ENCODE data around the gene HENMT1.
A peak's percentile ranks its signal among the peaks of the same experiment; 100 is the strongest.
"Not testable (repeated sequence)": the region's sequence is repeated elsewhere in the genome, so short reads cannot be mapped to it uniquely, and the experiment has no call there.

Gene HENMT1

GRCh38 chr1:108665771-108666170, 4.9 kb upstream of the HENMT1 start:
- no peak for DNase-seq (ENCODE audit: low read depth in 1 of 2, low spot score in 1 of 2)
- in situ Hi-C loops (cut with HindIII; ENCODE audit: low pct_unique_long_range_greater_than_20kb, low sequenced_read_pairs): no loop called here
- no peak for TF ChIP-seq JUND (IDR thresholded peaks at IDR 0.05; ENCODE audit: low read depth)

- TF ChIP-seq JUND (IDR thresholded peaks at IDR 0.05; ENCODE audit: low read depth): no peak
- in situ Hi-C loops (cut with HindIII; ENCODE audit: low pct_unique_long_range_greater_than_20kb, low sequenced_read_pairs): no loop called here
- DNase-seq (ENCODE audit: low read depth in 1 of 2, low spot score in 1 of 2): no peak
These were observed 4.2 kb upstream of the HENMT1 start for GRCh38 chr1:108665067-108665466.

- TF ChIP-seq JUND (IDR thresholded peaks at IDR 0.05; ENCODE audit: low read depth): no peak
- in situ Hi-C loops (cut with HindIII; ENCODE audit: low pct_unique_long_range_greater_than_20kb, low sequenced_read_pairs): no loop called here
- DNase-seq (ENCODE audit: low read depth in 1 of 2, low spot score in 1 of 2): no peak
These were observed 3.6 kb upstream of the HENMT1 start for GRCh38 chr1:108664481-108664880.

GRCh38 chr1:108663074-108663473, 2.2 kb upstream of the HENMT1 start:
- no peak for DNase-seq (ENCODE audit: low read depth in 1 of 2, low spot score in 1 of 2)

GRCh38 chr1:108657356-108658080, 3.4 kb downstream of the HENMT1 start:
- in situ Hi-C loops (cut with HindIII; ENCODE audit: low pct_unique_long_range_greater_than_20kb, low sequenced_read_pairs): no loop called here
- TF ChIP-seq JUND (IDR thresholded peaks at IDR 0.05; ENCODE audit: low read depth): no peak
- DNase-seq (ENCODE audit: low read depth in 1 of 2, low spot score in 1 of 2): no peak

More at GRCh38 chr1:108663074-108663473, 2.2 kb upstream of the HENMT1 start:
- in situ Hi-C loops (cut with HindIII; ENCODE audit: low pct_unique_long_range_greater_than_20kb, low sequenced_read_pairs): no loop called here
- no peak for TF ChIP-seq JUND (IDR thresholded peaks at IDR 0.05; ENCODE audit: low read depth)

GRCh38 chr1:108653431-108654105, 7.3 kb downstream of the HENMT1 start:
- no peak for TF ChIP-seq JUND (IDR thresholded peaks at IDR 0.05; ENCODE audit: low read depth)
- DNase-seq (ENCODE audit: low read depth in 1 of 2, low spot score in 1 of 2): no peak
- in situ Hi-C loops (cut with HindIII; ENCODE audit: low pct_unique_long_range_greater_than_20kb, low sequenced_read_pairs): no loop called here

GRCh38 chr1:108646648-108647269, 14.1 kb downstream of the HENMT1 start:
- in situ Hi-C loops (cut with HindIII; ENCODE audit: low pct_unique_long_range_greater_than_20kb, low sequenced_read_pairs): no loop called here
- peak in 1 of 2 experiments; percentile 12 for DNase-seq (ENCODE audit: low read depth in 1 of 2, low spot score in 1 of 2)
- TF ChIP-seq JUND (IDR thresholded peaks at IDR 0.05; ENCODE audit: low read depth): no peak

- no peak for DNase-seq (ENCODE audit: low read depth in 1 of 2, low spot score in 1 of 2)
- TF ChIP-seq JUND (IDR thresholded peaks at IDR 0.05; ENCODE audit: low read depth): no peak
- in situ Hi-C loops (cut with HindIII; ENCODE audit: low pct_unique_long_range_greater_than_20kb, low sequenced_read_pairs): no loop called here
These were observed 14.6 kb downstream of the HENMT1 start for GRCh38 chr1:108646265-108646647.

GRCh38 chr1:108645564-108646184, 15.2 kb downstream of the HENMT1 start:
- DNase-seq (ENCODE audit: low read depth in 1 of 2, low spot score in 1 of 2): no peak
- no peak for TF ChIP-seq JUND (IDR thresholded peaks at IDR 0.05; ENCODE audit: low read depth)
- in situ Hi-C loops (cut with HindIII; ENCODE audit: low pct_unique_long_range_greater_than_20kb, low sequenced_read_pairs): no loop called here

- TF ChIP-seq JUND (IDR thresholded peaks at IDR 0.05; ENCODE audit: low read depth): no peak
- in situ Hi-C loops (cut with HindIII; ENCODE audit: low pct_unique_long_range_greater_than_20kb, low sequenced_read_pairs): no loop called here
- DNase-seq (ENCODE audit: low read depth in 1 of 2, low spot score in 1 of 2): no peak
These were observed 15.9 kb downstream of the HENMT1 start for GRCh38 chr1:108644984-108645383.

GRCh38 chr1:108643492-108644335, 17.2 kb downstream of the HENMT1 start:
- in situ Hi-C loops (cut with HindIII; ENCODE audit: low pct_unique_long_range_greater_than_20kb, low sequenced_read_pairs): no loop called here
- peak; percentile 67 to 68 for DNase-seq (ENCODE audit: low read depth in 1 of 2, low spot score in 1 of 2)
- TF ChIP-seq JUND (IDR thresholded peaks at IDR 0.05; ENCODE audit: low read depth): no peak

GRCh38 chr1:108640863-108641262, 20.0 kb downstream of the HENMT1 start:
- in situ Hi-C loops (cut with HindIII; ENCODE audit: low pct_unique_long_range_greater_than_20kb, low sequenced_read_pairs); DNase-seq (ENCODE audit: low read depth in 1 of 2, low spot score in 1 of 2): not testable (repeated sequence)

Data from T47D (cell line).